H1 (cell line): ENCODE measurements around the gene G6PC3. TPM values are rescaled to one million over a fixed set of nuclear protein-coding genes. Genes with fewer than 3 reads are reported as not detected.
"Not testable (repeated sequence)": the region's sequence is repeated elsewhere in the genome, so short reads cannot be mapped to it uniquely, and the experiment has no call there.

Source experiments
- CTCF ChIA-PET: fragments of 300-600 bp; sonication (Branson Sonifier 250); formaldehyde crosslinking; loops from one replicate; lab custom pipeline; 2021; ENCODE audit not compliant: partially characterized antibody; lab: Charles Lee
- POLR2A ChIA-PET: fragments of 300-600 bp; sonication (Branson Sonifier 250); formaldehyde crosslinking; loops from one replicate; lab custom pipeline; 2021; ENCODE audit warnings: inconsistent platforms; ENCODE audit not compliant: partially characterized antibody; lab: Charles Lee
- DNase-seq, 2 experiments: peaks; one replicate each; pipeline versions ENCODE4 v3.0.0 to v3.0.0-alpha.2; 2010 to 2022; ENCODE audit warnings: low spot score in 2 of 2, low read depth in 1 of 2, mixed read lengths in 1 of 2
- FAIRE-seq: peaks from 2 replicates; lab custom pipeline; 2011; peaks lifted over from hg19 to GRCh38; lab: Jason Lieb, UNC
- H2AFZ ChIP-seq: 2 replicates; pipeline ENCODE4 v1.8.1; 2012; ENCODE audit warnings: low read length, inconsistent platforms
- H2AK5ac ChIP-seq: 2 replicates; pipeline ENCODE4 v1.6.1; 2013; ENCODE audit warnings: low read depth, low read length
- H2BK120ac ChIP-seq: replicated peaks from 2 replicates; pipeline ENCODE3; 2013; ENCODE audit warnings: low read depth, low read length, inconsistent platforms
- H2BK12ac ChIP-seq: 2 replicates; pipeline ENCODE4 v1.6.1; 2013; ENCODE audit warnings: low read depth, low read length
- H2BK15ac ChIP-seq: 2 replicates; pipeline ENCODE4 v1.6.1; 2013; ENCODE audit warnings: low read length
- H2BK20ac ChIP-seq: 2 replicates; pipeline ENCODE4 v1.6.1; 2013; ENCODE audit warnings: low read length
- H2BK5ac ChIP-seq: 2 replicates; pipeline ENCODE4 v1.6.1; 2013; ENCODE audit warnings: low read depth, low read length
- H3K14ac ChIP-seq: 2 replicates; pipeline ENCODE4 v1.6.1; 2013; ENCODE audit warnings: inconsistent platforms; ENCODE audit not compliant: insufficient read length
- H3K18ac ChIP-seq: 2 replicates; pipeline ENCODE4 v1.6.1; 2013; ENCODE audit warnings: low read length; ENCODE audit errors: extremely low read depth
- H3K23ac ChIP-seq: 2 replicates; pipeline ENCODE4 v1.6.1; 2013; ENCODE audit warnings: inconsistent platforms; ENCODE audit not compliant: insufficient read length
- H3K23me2 ChIP-seq: 2 replicates; pipeline ENCODE4 v1.6.1; 2013; ENCODE audit warnings: low read depth, low read length
- H3K27ac ChIP-seq: 2 replicates; pipeline ENCODE4 v1.6.1; 2011; ENCODE audit warnings: low read depth, low read length, inconsistent platforms
- H3K27me3 ChIP-seq, 4 experiments: replicated peaks in 1 of 4; 1 replicate in 1 of 4; 2 replicates in 3 of 4; pipeline versions ENCODE4 v1.6.1 to v1.8.1; 2011 to 2013; ENCODE audit warnings: low read length in 3 of 4, mild to moderate bottlenecking in 3 of 4, inconsistent platforms in 2 of 4, mixed read lengths in 2 of 4, moderate library complexity in 1 of 4; ENCODE audit not compliant: control insufficient read depth in 3 of 4, insufficient read depth in 3 of 4; ENCODE audit errors: extremely low read depth in 1 of 4
- H3K36me3 ChIP-seq, 4 experiments: 2 replicates each; pipeline versions ENCODE4 v1.6.1 to v1.8.1; 2011 to 2013; ENCODE audit warnings: mild to moderate bottlenecking in 4 of 4, low read length in 3 of 4, moderate library complexity in 2 of 4, control low read depth in 1 of 4, inconsistent platforms in 1 of 4; ENCODE audit not compliant: insufficient read depth in 4 of 4, control insufficient read depth in 2 of 4
- H3K4ac ChIP-seq: replicated peaks from 2 replicates; pipeline ENCODE3; 2013; ENCODE audit warnings: low read length, low read depth, mixed read lengths, inconsistent platforms; ENCODE audit not compliant: insufficient read length
- H3K4me1 ChIP-seq, 4 experiments: replicated peaks in 1 of 4; 1 replicate in 1 of 4; 2 replicates in 3 of 4; pipeline versions ENCODE4 v1.6.1 to v1.8.1; 2011 to 2013; ENCODE audit warnings: low read length in 3 of 4, inconsistent platforms in 2 of 4, mixed read lengths in 1 of 4; ENCODE audit not compliant: insufficient read depth in 4 of 4, control insufficient read depth in 3 of 4
- H3K4me2 ChIP-seq, 2 experiments: 2 replicates each; pipeline versions ENCODE4 v1.6.1 to v1.8.1; 2011 to 2013; ENCODE audit warnings: low read depth in 2 of 2, low read length in 2 of 2, control low read depth in 1 of 2, inconsistent platforms in 1 of 2, mild to moderate bottlenecking in 1 of 2; ENCODE audit not compliant: insufficient read depth in 1 of 2
- H3K4me3 ChIP-seq, 4 experiments: fragments of 200-600, 300-600 bp in 1 of 4; sonication (generic), shearing (Covaris generic), sonication (Bioruptor Twin) in 1 of 4; 2 replicates each; pipeline versions ENCODE4 v1.5.1 to v1.8.1; 2011 to 2016; ENCODE audit warnings: low read length in 4 of 4, low read depth in 3 of 4, control low read depth in 2 of 4, inconsistent platforms in 2 of 4, mild to moderate bottlenecking in 2 of 4, mixed read lengths in 1 of 4, moderate library complexity in 1 of 4; ENCODE audit not compliant: insufficient read depth in 2 of 4; ENCODE audit errors: extremely low read depth in 1 of 4
- H3K56ac ChIP-seq: replicated peaks from 2 replicates; pipeline ENCODE3; 2013; ENCODE audit warnings: low read depth, mild to moderate bottlenecking, mixed read lengths, low read length, inconsistent platforms; ENCODE audit not compliant: insufficient read length
- H3K79me1 ChIP-seq: 2 replicates; pipeline ENCODE4 v1.6.1; 2013; ENCODE audit warnings: low read depth, low read length, control low read depth
- H3K79me2 ChIP-seq, 2 experiments: 2 replicates each; pipeline versions ENCODE4 v1.6.1 to v1.8.1; 2012 to 2013; ENCODE audit warnings: low read length in 2 of 2, mild to moderate bottlenecking in 2 of 2, inconsistent platforms in 1 of 2; ENCODE audit not compliant: insufficient read depth in 2 of 2, control insufficient read depth in 1 of 2
- H3K9ac ChIP-seq, 4 experiments: replicated peaks in 1 of 4; 1 replicate in 1 of 4; 2 replicates in 3 of 4; pipeline versions ENCODE4 v1.6.1 to v1.8.1; 2011 to 2013; ENCODE audit warnings: low read depth in 3 of 4, low read length in 3 of 4, control low read depth in 2 of 4, mild to moderate bottlenecking in 2 of 4, moderate library complexity in 2 of 4, inconsistent platforms in 1 of 4; ENCODE audit errors: extremely low read depth in 1 of 4
- H3K9me3 ChIP-seq, 2 experiments: 2 replicates each; pipeline versions ENCODE4 v1.6.1 to v1.8.1; 2012 to 2013; ENCODE audit warnings: mild to moderate bottlenecking in 2 of 2, moderate library complexity in 2 of 2, control low read depth in 1 of 2, inconsistent platforms in 1 of 2, low read depth in 1 of 2, low read length in 1 of 2, mixed read lengths in 1 of 2; ENCODE audit not compliant: insufficient read depth in 2 of 2
- H4K20me1 ChIP-seq, 2 experiments: replicated peaks in 1 of 2; 2 replicates each; pipeline versions ENCODE3 to v1.8.1; 2011 to 2013; ENCODE audit warnings: inconsistent platforms in 2 of 2, low read length in 2 of 2, mild to moderate bottlenecking in 1 of 2; ENCODE audit not compliant: insufficient read depth in 2 of 2, control insufficient read depth in 1 of 2
- H4K5ac ChIP-seq: 2 replicates; pipeline ENCODE4 v1.6.1; 2013; ENCODE audit warnings: low read length, low read depth, mixed read lengths, inconsistent platforms; ENCODE audit not compliant: insufficient read length
- H4K8ac ChIP-seq: 2 replicates; pipeline ENCODE4 v1.8.0; 2013; ENCODE audit warnings: mild to moderate bottlenecking, moderate library complexity, low read length, inconsistent platforms; ENCODE audit not compliant: insufficient read depth; ENCODE audit errors: extremely low read depth
- H4K91ac ChIP-seq: replicated peaks from 2 replicates; pipeline ENCODE3; 2013; ENCODE audit warnings: low read length, mixed read lengths, inconsistent platforms; ENCODE audit not compliant: insufficient read length
- WGBS, 2 experiments: shearing (Covaris generic) in 1 of 2; methylation state at CpG; one replicate each; pipeline versions ENCODE4 v1.1.6 to v1.1.7; 2013 to 2015; ENCODE audit warnings: low lambda C conversion rate in 2 of 2, mixed read lengths in 2 of 2, inconsistent platforms in 1 of 2, low coverage in 1 of 2, missing lambda C conversion rate in 1 of 2; ENCODE audit not compliant: insufficient replicate concordance in 2 of 2, insufficient coverage in 1 of 2, insufficient read length in 1 of 2; ENCODE audit errors: extremely low coverage in 1 of 2, missing lambda C conversion rate in 1 of 2; 5-methylcytosine and 5-hydroxymethylcytosine counted together
- polyA plus RNA-seq, 7 experiments: library from polyadenylated mRNA; depleted of rRNA in 3 of 7; stranded (reverse) in 5 of 7; unstranded in 2 of 7; fragments of >200 nt in 5 of 7; fragments of 200-250 nt in 2 of 7; gene quantifications; 1 replicate in 5 of 7; 2 replicates in 1 of 7; 4 replicates in 1 of 7; pipeline versions ENCODE4 v1.2.1 to v1.2.3, GENCODE V29; 2011 to 2013; ENCODE audit warnings: missing spikeins in 2 of 7, mixed read lengths in 2 of 7
- total RNA-seq: library from RNA; stranded (reverse); fragmentation: NEBNext Ultra II Directional; extraction: Animal tissue kit (Norgen Biotek cat#: 25700); gene quantifications from 2 replicates; pipeline ENCODE4 v1.2.1, GENCODE V29; 2021

G6PC3 gene
- total and polyA plus RNA-seq, 2 of the 8 experiments (the other 6 are each of a cell fraction or from before 2014, with no cell fraction given) = 104 to 343 TPM

- peak overlapping the region in 1 of 4 experiments; percentile 8; a peak in 1 of 8 replicates for H3K4me3 ChIP-seq
- 94% methylated on average over 11 of the region's 11 CpGs; no CpG with 5 or more reads in 1 of the 2 experiments for WGBS, 2 experiments
- not testable (repeated sequence) for H3K23me2 ChIP-seq, H3K4ac ChIP-seq, H3K36me3 ChIP-seq, H3K9ac ChIP-seq, H3K14ac ChIP-seq, H2AFZ ChIP-seq, H4K5ac ChIP-seq, H3K27ac ChIP-seq, DNase-seq, H2AK5ac ChIP-seq, H2BK15ac ChIP-seq, H3K27me3 ChIP-seq, H3K56ac ChIP-seq, H3K23ac ChIP-seq, H3K18ac ChIP-seq, H4K91ac ChIP-seq, H2BK20ac ChIP-seq, H2BK120ac ChIP-seq, FAIRE-seq, H2BK5ac ChIP-seq, H3K9me3 ChIP-seq
- H3K79me1 ChIP-seq = peaks cover 29% of the 10 kb centered on the region
- H2BK12ac ChIP-seq = 0 out of 2 replicates have a peak overlapping the region, but pooled peaks have one; percentile 9
- peak overlapping the region in 1 of 2 experiments; percentile 81; a peak in 1 of 4 replicates for H3K4me2 ChIP-seq
- ChIA-PET CTCF (interaction anchor here (3.7 to 20.6 kb wide), 3 partner anchors 19 to 49 kb away, joined by 18 to 638 read pairs (median 19); partner anchors contain the start of gene ASB16), POLR2A (interaction anchor here (2.5 kb wide), 1 partner anchor 33 kb away, joined by 6 read pairs; no protein-coding TSS in a partner anchor)
- peaks cover 0 to 64% of the 10 kb centered on the region in 2 experiments; a peak in 2 of 4 replicates for H3K79me2 ChIP-seq
- peak overlapping the region; percentile 53; the same call in 1 of the 2 replicates for H4K8ac ChIP-seq
- H3K4me1 ChIP-seq = peaks cover 17 to 31% (median 23%) of the 10 kb centered on the region in 4 experiments
- peaks cover 3 to 11% of the 10 kb centered on the region in 2 experiments for H4K20me1 ChIP-seq
Measured at GRCh38 chr17:44120281-44120680, 49.7 kb downstream of the G6PC3 start.
